ENCODE results near the gene PLD1. TPM values are rescaled to one million over a fixed set of nuclear protein-coding genes. Genes with fewer than 3 reads are reported as not detected.
A peak's percentile ranks its signal among the peaks of the same experiment; 100 is the strongest.

PLD1 gene
- total RNA-seq, 4 donors from 2014 or later: 52.1 to 88.3 (median 77.4) TPM

DNA sequence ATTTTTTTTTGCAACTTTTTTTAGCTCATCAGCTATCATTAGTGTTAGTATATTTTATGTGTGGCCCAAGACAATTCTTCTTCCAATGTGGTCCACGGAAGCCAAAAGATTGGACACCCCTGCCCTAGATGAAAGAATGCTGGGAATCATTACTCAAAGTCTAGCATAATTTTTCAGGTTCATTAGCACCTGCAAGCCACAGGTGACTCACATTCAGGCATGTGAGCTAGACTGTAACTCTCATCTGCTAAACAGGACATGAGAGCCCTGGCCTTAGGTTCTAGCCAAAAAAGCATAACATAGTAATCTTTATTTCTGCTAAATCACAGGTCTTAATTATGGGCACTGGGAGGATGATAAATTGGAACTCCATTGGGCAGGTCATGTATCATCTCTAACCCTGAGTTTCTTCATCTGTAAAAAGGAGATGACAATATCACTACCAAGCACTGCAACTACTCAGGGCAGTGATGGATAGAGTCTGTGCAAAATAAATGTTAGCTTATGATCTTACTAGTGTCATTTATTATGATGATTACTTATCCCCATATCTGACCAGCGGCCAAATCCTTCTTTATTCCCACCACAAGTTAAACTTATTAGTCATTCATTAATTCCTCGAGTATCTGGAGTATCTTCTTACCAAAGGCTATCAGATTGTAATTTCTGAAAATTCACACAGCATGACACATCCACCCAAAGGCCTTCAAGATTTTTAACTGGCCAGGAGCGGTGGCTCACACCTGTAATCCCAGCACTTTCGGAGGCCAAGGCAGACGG is 125.0 kb downstream of the PLD1 start:
- peak overlapping the region in 3 of 4 donors; percentile 54 to 61 (median 59) for H3K27ac ChIP-seq
- 90 to 91% methylated on average over 4 to 6 of the region's 6 CpGs for WGBS, 2 donors (ENCODE audit: low coverage in 1 of 2)
- in situ Hi-C loops (cut with MboI; ENCODE audit: low pct_ligation_motif_present in 1 of 4, low pct_unique_long_range_greater_than_20kb in 1 of 4, low sequenced_read_pairs in 3 of 4): no loop called here

DNA sequence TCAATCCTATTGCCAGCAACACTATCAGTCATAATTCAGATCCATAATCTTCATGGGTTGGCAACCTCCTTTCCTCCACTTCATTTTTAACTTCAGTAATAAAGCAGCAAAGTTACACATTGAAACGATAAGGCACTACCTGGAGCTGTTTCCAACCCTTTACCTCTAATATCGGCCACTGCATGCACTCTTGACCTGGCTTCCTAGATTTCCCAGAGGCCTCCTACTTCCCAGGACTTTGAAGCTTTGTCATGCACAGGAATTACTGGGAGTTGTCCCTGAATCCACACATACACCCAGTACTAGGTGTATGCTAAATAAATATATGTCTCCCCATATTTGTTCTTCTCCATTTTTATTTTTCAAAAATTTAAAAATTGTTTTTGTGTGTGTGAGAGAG is 126.1 kb downstream of the PLD1 start:
- no peak for TF ChIP-seq POLR2AphosphoS5 (IDR thresholded peaks at IDR 0.05)
- TF ChIP-seq, protein P1, sequence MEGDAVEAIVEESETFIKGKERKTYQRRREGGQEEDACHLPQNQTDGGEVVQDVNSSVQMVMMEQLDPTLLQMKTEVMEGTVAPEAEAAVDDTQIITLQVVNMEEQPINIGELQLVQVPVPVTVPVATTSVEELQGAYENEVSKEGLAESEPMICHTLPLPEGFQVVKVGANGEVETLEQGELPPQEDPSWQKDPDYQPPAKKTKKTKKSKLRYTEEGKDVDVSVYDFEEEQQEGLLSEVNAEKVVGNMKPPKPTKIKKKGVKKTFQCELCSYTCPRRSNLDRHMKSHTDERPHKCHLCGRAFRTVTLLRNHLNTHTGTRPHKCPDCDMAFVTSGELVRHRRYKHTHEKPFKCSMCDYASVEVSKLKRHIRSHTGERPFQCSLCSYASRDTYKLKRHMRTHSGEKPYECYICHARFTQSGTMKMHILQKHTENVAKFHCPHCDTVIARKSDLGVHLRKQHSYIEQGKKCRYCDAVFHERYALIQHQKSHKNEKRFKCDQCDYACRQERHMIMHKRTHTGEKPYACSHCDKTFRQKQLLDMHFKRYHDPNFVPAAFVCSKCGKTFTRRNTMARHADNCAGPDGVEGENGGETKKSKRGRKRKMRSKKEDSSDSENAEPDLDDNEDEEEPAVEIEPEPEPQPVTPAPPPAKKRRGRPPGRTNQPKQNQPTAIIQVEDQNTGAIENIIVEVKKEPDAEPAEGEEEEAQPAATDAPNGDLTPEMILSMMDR (IDR thresholded peaks at IDR 0.05): no peak
- TF ChIP-seq EP300 (IDR thresholded peaks at IDR 0.05; ENCODE audit: low read depth): no peak
- TF ChIP-seq POLR2A (IDR thresholded peaks at IDR 0.05): no peak
- Histone ChIP-seq H3K4me3 (no peak overlapping the region), H3K9me3 (no peaks in the 10 kb centered on the region), H3K27me3 (no peaks in the 10 kb centered on the region), H3K36me3 (peaks cover 0 to 4% (median 0%) of the 10 kb centered on the region in 4 donors), H3K4me1 (peaks cover 0 to 30% (median 10%) of the 10 kb centered on the region in 4 donors), H3K27ac (peak overlapping the region; percentile 54 to 61 (median 59))
- DNase-seq: no peak
- 42% methylated on average over 2 of the region's 2 CpGs; no CpG with 5 or more reads in 1 of the 2 donors for WGBS, 2 donors (ENCODE audit: low coverage in 1 of 2)
- in situ Hi-C loops (cut with MboI; ENCODE audit: low pct_ligation_motif_present in 1 of 4, low pct_unique_long_range_greater_than_20kb in 1 of 4, low sequenced_read_pairs in 3 of 4) (no loop called here), intact Hi-C loops (cut with DNase I; ENCODE audit: low total_unique reads) (no loop called here)

More for the DNA sequence above, 125.0 kb downstream of the PLD1 start:
- Histone ChIP-seq H3K36me3 (peaks cover 0 to 4% (median 0%) of the 10 kb centered on the region in 4 donors), H3K4me1 (peaks cover 0 to 19% (median 4%) of the 10 kb centered on the region in 4 donors), H3K9me3 (no peaks in the 10 kb centered on the region), H3K27me3 (no peaks in the 10 kb centered on the region), H3K4me3 (no peak overlapping the region)
- intact Hi-C loops (cut with DNase I; ENCODE audit: low total_unique reads): no loop called here
- TF ChIP-seq, protein P1 (IDR thresholded peaks at IDR 0.05): no peak
- TF ChIP-seq EP300 (IDR thresholded peaks at IDR 0.05; ENCODE audit: low read depth) (no peak), POLR2AphosphoS5 (IDR thresholded peaks at IDR 0.05) (no peak), POLR2A (IDR thresholded peaks at IDR 0.05) (no peak)
- DNase-seq: no peak

DNA sequence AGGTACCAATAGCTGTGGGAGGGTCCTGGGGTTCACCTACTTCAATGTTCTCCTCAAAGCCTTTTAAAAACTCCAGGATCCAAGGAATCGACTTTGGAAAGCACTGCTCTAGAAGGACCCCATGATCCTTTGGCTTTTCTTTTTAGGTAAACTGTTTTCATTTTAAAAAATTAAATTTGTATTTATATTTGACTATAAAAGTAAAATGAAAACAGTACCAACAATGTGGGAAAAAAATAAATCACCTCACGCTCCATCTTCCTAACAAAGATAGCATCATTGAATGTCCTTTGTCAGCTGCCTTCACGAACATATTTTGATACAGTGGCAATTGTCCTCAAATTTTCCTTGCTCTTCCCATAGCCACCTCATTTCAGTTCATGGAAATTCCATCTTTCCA is 127.5 kb downstream of the PLD1 start:
- intact Hi-C loops (cut with DNase I; ENCODE audit: low total_unique reads): no loop called here
- peaks cover 0 to 4% (median 0%) of the 10 kb centered on the region in 4 donors for H3K36me3 ChIP-seq
- in situ Hi-C loops (cut with MboI; ENCODE audit: low pct_ligation_motif_present in 1 of 4, low pct_unique_long_range_greater_than_20kb in 1 of 4, low sequenced_read_pairs in 3 of 4): no loop called here
- no peaks in the 10 kb centered on the region for H3K27me3 ChIP-seq
- no peaks in the 10 kb centered on the region for H3K9me3 ChIP-seq
- TF ChIP-seq, protein P1 (IDR thresholded peaks at IDR 0.05): no peak
- no peak for TF ChIP-seq EP300 (IDR thresholded peaks at IDR 0.05; ENCODE audit: low read depth)
- TF ChIP-seq POLR2A (IDR thresholded peaks at IDR 0.05): no peak
- TF ChIP-seq POLR2AphosphoS5 (IDR thresholded peaks at IDR 0.05): no peak
- H3K4me3 ChIP-seq: no peak overlapping the region
- peaks cover 3 to 41% (median 21%) of the 10 kb centered on the region in 4 donors for H3K4me1 ChIP-seq
- WGBS, 2 donors (ENCODE audit: low coverage in 1 of 2): 86 to 93% methylated on average over 3 of the region's 3 CpGs
- no peak overlapping the region for H3K27ac ChIP-seq
- no peak for DNase-seq

DNA sequence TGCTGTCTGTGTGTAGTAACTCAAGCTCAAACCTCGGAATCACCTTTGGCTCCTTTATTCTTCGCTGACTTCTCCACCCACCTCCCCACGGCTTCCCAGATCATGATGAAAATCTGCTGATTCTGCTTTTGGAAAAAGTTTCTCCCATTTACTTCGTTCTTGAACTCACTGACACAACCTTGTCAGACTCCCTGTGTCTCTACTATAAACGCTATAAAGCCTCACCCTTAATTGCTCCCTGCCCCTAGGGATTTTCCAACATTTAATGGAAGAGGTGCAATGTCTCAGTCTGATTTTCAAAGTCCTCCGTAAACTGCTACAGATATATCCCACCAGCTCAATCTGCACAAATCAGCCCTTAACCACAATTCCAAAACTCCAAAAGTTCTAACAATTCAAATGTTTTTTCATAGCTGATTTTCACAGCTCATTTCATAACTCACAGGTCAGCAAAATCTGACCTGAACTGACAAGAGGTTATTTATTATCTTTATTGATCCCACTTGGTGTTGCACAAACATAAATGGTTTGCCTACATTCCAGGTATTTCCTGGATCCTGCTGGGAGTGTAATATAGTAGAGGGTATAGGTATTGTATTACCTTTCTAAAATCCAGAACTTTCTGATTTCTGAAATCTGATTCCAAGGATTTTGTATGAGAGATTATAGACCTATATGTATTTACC is 129.4 kb downstream of the PLD1 start:
- Histone ChIP-seq H3K9me3 (no peaks in the 10 kb centered on the region), H3K27ac (peak overlapping the region; percentile 68 to 80 (median 70)), H3K36me3 (no peaks in the 10 kb centered on the region), H3K4me1 (peaks cover 3 to 47% (median 28%) of the 10 kb centered on the region in 4 donors), H3K4me3 (no peak overlapping the region), H3K27me3 (no peaks in the 10 kb centered on the region)
- in situ Hi-C loops (cut with MboI; ENCODE audit: low pct_ligation_motif_present in 1 of 4, low pct_unique_long_range_greater_than_20kb in 1 of 4, low sequenced_read_pairs in 3 of 4): no loop called here
- TF ChIP-seq EP300 (IDR thresholded peaks at IDR 0.05; ENCODE audit: low read depth) (no peak), POLR2AphosphoS5 (IDR thresholded peaks at IDR 0.05) (no peak), POLR2A (IDR thresholded peaks at IDR 0.05) (no peak)
- TF ChIP-seq, protein P1 (IDR thresholded peaks at IDR 0.05): no peak
- whole genome bisulfite sequencing, 2 donors (ENCODE audit: low coverage in 1 of 2): 57 to 59% methylated on average over 6 of the region's 6 CpGs
- no peak for DNase-seq
- intact Hi-C loops (cut with DNase I; ENCODE audit: low total_unique reads): no loop called here

Measured in transverse colon (tissue), 4 donors.